ENCODE measurements around the gene PPP6R2. TPM values are rescaled to one million over a fixed set of nuclear protein-coding genes. Genes with fewer than 3 reads are reported as not detected.

PPP6R2 gene
- total RNA-seq, 2 experiments from 2014 or later = 62.3 to 64.5 TPM

DNA sequence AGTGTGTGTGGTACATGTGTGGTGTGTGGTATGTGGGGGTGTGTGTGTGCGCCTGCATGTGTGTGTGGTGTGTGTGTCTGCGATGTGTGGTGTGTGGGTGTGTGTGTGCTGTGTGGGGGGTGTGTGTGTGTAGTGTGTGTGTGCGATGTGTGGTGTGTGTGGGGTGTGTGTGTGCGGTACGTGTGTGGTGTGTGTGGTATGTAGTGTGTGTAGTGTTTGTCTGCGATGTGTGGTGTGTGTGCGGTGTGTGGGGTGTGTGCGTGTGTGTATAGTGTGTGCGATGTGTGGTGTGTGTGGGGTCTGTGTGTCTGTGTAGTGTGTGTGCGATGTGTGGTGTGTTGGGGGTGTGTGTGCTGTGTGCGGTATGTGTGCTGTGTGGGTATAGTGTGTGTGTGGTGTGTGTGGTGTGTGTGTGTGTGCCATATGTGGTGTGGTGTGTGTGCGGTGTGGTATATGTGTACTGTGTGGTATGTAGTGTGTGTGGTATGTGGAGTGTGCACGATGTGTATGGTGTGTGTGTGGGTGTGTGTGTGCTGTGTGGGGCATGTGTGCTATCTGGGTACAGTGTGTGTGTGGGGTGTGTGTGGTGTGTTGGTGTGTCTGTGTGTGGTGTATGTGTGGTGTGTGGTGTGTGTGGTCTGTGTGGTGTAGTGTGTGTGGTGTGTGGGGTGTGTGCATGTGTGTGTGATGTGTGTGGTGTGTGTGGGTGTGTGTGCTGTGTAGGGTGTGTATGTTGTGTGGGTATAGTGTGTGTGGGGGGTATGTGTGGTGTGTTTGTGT, 5.7 kb upstream of the PPP6R2 start:
- peaks cover 23% of the 10 kb centered on the region; the same call in 1 of the 2 replicates for H3K9me3 ChIP-seq (ENCODE audit: low read length)
- POLR2A ChIA-PET = no interaction called here
- CTCF ChIA-PET (ENCODE audit: unreplicated experiment) = no interaction called here
- no peak for DNase-seq (ENCODE audit: low spot score)
- TF ChIP-seq, protein P1, sequence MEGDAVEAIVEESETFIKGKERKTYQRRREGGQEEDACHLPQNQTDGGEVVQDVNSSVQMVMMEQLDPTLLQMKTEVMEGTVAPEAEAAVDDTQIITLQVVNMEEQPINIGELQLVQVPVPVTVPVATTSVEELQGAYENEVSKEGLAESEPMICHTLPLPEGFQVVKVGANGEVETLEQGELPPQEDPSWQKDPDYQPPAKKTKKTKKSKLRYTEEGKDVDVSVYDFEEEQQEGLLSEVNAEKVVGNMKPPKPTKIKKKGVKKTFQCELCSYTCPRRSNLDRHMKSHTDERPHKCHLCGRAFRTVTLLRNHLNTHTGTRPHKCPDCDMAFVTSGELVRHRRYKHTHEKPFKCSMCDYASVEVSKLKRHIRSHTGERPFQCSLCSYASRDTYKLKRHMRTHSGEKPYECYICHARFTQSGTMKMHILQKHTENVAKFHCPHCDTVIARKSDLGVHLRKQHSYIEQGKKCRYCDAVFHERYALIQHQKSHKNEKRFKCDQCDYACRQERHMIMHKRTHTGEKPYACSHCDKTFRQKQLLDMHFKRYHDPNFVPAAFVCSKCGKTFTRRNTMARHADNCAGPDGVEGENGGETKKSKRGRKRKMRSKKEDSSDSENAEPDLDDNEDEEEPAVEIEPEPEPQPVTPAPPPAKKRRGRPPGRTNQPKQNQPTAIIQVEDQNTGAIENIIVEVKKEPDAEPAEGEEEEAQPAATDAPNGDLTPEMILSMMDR (conservative IDR thresholded peaks at IDR 0.05; ENCODE audit: low read length) = no peak
- no peak for TF ChIP-seq EZH2phosphoT487 (IDR thresholded peaks at IDR 0.05; ENCODE audit: borderline replicate concordance, low read depth, low read length)
- H3K4me3 ChIP-seq (ENCODE audit: low read depth, low read length, poor library complexity, severe bottlenecking) = no peak overlapping the region
- BruUV-seq (replicated peaks) = no TSS peak
- no peak overlapping the region for H2AFZ ChIP-seq (ENCODE audit: low read length)
- peaks cover 51% of the 10 kb centered on the region for H3K4me1 ChIP-seq (ENCODE audit: insufficient read depth, low read length, poor library complexity, severe bottlenecking)
- no peaks in the 10 kb centered on the region for H3K9me2 ChIP-seq (ENCODE audit: insufficient read depth, low read length)
- H4K20me1 ChIP-seq (ENCODE audit: insufficient read depth, low read length) = no peaks in the 10 kb centered on the region
- H3K27ac ChIP-seq (ENCODE audit: low read depth, low read length, poor library complexity, severe bottlenecking) = no peak overlapping the region
- intact Hi-C loops (cut with micrococcal nuclease; ENCODE audit: unreplicated experiment) = no loop called here
- no peak overlapping the region for H3K4me2 ChIP-seq (ENCODE audit: low read length)
- no peaks in the 10 kb centered on the region for H3K79me2 ChIP-seq (ENCODE audit: insufficient read depth, low read depth, low read length)
- H3K36me3 ChIP-seq (ENCODE audit: insufficient read depth, low read length) = no peaks in the 10 kb centered on the region

DNA sequence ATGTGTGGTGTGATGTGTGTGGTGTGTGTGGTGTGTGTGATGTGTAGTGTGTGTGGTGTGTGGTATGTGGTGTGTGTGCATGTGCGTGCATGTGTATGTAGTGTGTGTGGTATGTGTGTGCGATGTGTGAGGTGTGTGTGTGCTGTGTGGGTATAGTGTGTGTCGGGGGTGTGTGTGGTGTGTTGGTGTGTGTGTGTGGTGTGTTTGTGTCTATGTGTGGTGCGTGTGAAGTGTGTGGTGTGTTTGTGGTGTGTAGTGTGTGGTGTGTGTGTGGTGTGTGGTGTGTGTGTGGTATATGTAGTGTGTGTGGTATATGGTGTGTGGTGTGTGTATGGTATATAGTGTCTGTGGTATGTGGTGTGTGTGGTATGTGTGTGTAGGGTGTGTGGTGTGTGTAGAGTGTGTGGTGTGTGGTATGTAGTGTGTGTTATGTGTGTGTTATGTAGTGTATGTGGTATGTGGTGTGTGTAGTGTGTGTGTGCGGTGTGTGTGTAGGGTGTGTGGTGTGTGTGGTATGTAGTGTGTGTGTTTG, 5.0 kb upstream of the PPP6R2 start:
- Histone ChIP-seq H3K9me2 (ENCODE audit: insufficient read depth, low read length) (no peaks in the 10 kb centered on the region), H3K4me2 (ENCODE audit: low read length) (no peak overlapping the region)
- POLR2A ChIA-PET = no interaction called here

More for the DNA sequence above, 5.0 kb upstream of the PPP6R2 start:
- H3K4me1 ChIP-seq (ENCODE audit: insufficient read depth, low read length, poor library complexity, severe bottlenecking) = peaks cover 53% of the 10 kb centered on the region
- no peaks in the 10 kb centered on the region for H3K79me2 ChIP-seq (ENCODE audit: insufficient read depth, low read depth, low read length)
- no peak for DNase-seq (ENCODE audit: low spot score)
- CTCF ChIA-PET (ENCODE audit: unreplicated experiment) = no interaction called here
- H3K27ac ChIP-seq (ENCODE audit: low read depth, low read length, poor library complexity, severe bottlenecking) = no peak overlapping the region
- BruUV-seq (replicated peaks) = no TSS peak
- no peak overlapping the region for H2AFZ ChIP-seq (ENCODE audit: low read length)
- no peaks in the 10 kb centered on the region for H4K20me1 ChIP-seq (ENCODE audit: insufficient read depth, low read length)
- H3K9me3 ChIP-seq (ENCODE audit: low read length) = peaks cover 23% of the 10 kb centered on the region; the same call in 1 of the 2 replicates
- H3K4me3 ChIP-seq (ENCODE audit: low read depth, low read length, poor library complexity, severe bottlenecking) = no peak overlapping the region
- TF ChIP-seq, protein P1 (conservative IDR thresholded peaks at IDR 0.05; ENCODE audit: low read length) = no peak
- TF ChIP-seq EZH2phosphoT487 (IDR thresholded peaks at IDR 0.05; ENCODE audit: borderline replicate concordance, low read depth, low read length) = no peak
- no peaks in the 10 kb centered on the region for H3K36me3 ChIP-seq (ENCODE audit: insufficient read depth, low read length)
- intact Hi-C loops (cut with micrococcal nuclease; ENCODE audit: unreplicated experiment) = no loop called here
